Caco-2 (cell line): ENCODE measurements around the gene ACOXL. TPM values are rescaled to one million over a fixed set of nuclear protein-coding genes. Genes with fewer than 3 reads are reported as not detected.

Experiments
- BruUV-seq: library from RNA; stranded (reverse); fragments of 400-500 nt; replicated peaks from 2 replicates; lab custom pipeline; 2021; lab: Mats Ljungman, UMichigan
- CTCF ChIA-PET: fragments of 300-600 bp; sonication (Branson Sonifier 250); formaldehyde crosslinking; loops from one replicate; lab custom pipeline; 2022; ENCODE audit warnings: antibody characterized with exemption; lab: Charles Lee
- POLR2A ChIA-PET: fragments of 300-600 bp; sonication (Branson Sonifier 250); formaldehyde crosslinking; loops from one replicate; lab custom pipeline; 2022; ENCODE audit warnings: antibody characterized with exemption; lab: Charles Lee
- DNase-seq, 2 experiments: peaks; one replicate each; pipeline versions ENCODE4 v3.0.0 to v3.0.0-alpha.2; 2020 to 2022
- H3K27me3 ChIP-seq: replicated peaks from 2 replicates; pipeline ENCODE4 v1.6.0; 2011; ENCODE audit warnings: low read length; ENCODE audit not compliant: control insufficient read depth, insufficient read depth
- H3K36me3 ChIP-seq: 2 replicates; pipeline ENCODE4 v1.5.1; 2011; ENCODE audit warnings: low read length; ENCODE audit not compliant: control insufficient read depth, insufficient read depth
- H3K4me1 ChIP-seq: fragments of 250-450 bp; sonication (Bioruptor Pico); 2 replicates; pipeline ENCODE4 v1.5.1; 2020; ENCODE audit warnings: mild to moderate bottlenecking
- H3K4me3 ChIP-seq: 2 replicates; pipeline ENCODE4 v1.5.1; 2011; ENCODE audit warnings: low read depth, mild to moderate bottlenecking, control low read depth, low read length
- H3K9me3 ChIP-seq: fragments of 250-450 bp; sonication (Bioruptor Pico); 2 replicates; pipeline ENCODE4 v1.5.1; 2020; ENCODE audit warnings: mild to moderate bottlenecking, moderate library complexity
- H3K27ac Mint-ChIP-seq: one replicate; pipeline ENCODE4 v1.8.0; 2022; ENCODE audit warnings: mixed read lengths; ENCODE audit not compliant: unreplicated experiment
- H3K27me3 Mint-ChIP-seq: one replicate; pipeline ENCODE4 v1.8.0; 2022; ENCODE audit warnings: mixed read lengths; ENCODE audit not compliant: insufficient read depth, unreplicated experiment
- H3K36me3 Mint-ChIP-seq: one replicate; pipeline ENCODE4 v1.8.0; 2022; ENCODE audit warnings: mild to moderate bottlenecking, mixed read lengths; ENCODE audit not compliant: insufficient read depth, unreplicated experiment
- H3K4me1 Mint-ChIP-seq: one replicate; pipeline ENCODE4 v1.8.0; 2022; ENCODE audit warnings: low read depth, mixed read lengths; ENCODE audit not compliant: unreplicated experiment
- H3K4me3 Mint-ChIP-seq: one replicate; pipeline ENCODE4 v1.8.0; 2022; ENCODE audit warnings: mild to moderate bottlenecking, moderate library complexity, mixed read lengths; ENCODE audit not compliant: unreplicated experiment
- H3K9me3 Mint-ChIP-seq: one replicate; pipeline ENCODE4 v1.8.0; 2022; ENCODE audit warnings: mixed read lengths; ENCODE audit not compliant: unreplicated experiment
- CTCF ChIP-seq, 2 experiments: fragments of 200-600 bp in 1 of 2; IDR thresholded peaks; 1 replicate in 1 of 2; 2 replicates in 1 of 2; pipeline versions ENCODE4 v1.5.1 to v1.8.0; 2011 to 2022; ENCODE audit warnings: antibody characterized with exemption in 1 of 2, control low read depth in 1 of 2, inconsistent platforms in 1 of 2, low read depth in 1 of 2, low read length in 1 of 2, mild to moderate bottlenecking in 1 of 2, moderate library complexity in 1 of 2; ENCODE audit not compliant: insufficient read depth in 1 of 2, severe bottlenecking in 1 of 2, unreplicated experiment in 1 of 2
- intact Hi-C: fragments of 100-400 bp; cut with micrococcal nuclease; formaldehyde crosslinking; loops from one replicate; pipeline ENCODE4 v1.10.0; 2022; ENCODE audit not compliant: unreplicated experiment
- total RNA-seq: library from RNA; stranded (reverse); gene quantifications from 2 replicates; pipeline ENCODE4 v1.2.3, GENCODE V29; 2022

Gene ACOXL
- total RNA-seq, 1 experiment from 2014 or later, result 2.6 TPM

- Mint-ChIP-seq H3K27ac (no peak overlapping the region), H3K4me3 (no peak overlapping the region), H3K9me3 (peaks cover 10% of the 10 kb centered on the region), H3K4me1 (no peaks in the 10 kb centered on the region), H3K36me3 (no peaks in the 10 kb centered on the region), H3K27me3 (peaks cover 5% of the 10 kb centered on the region)
- no peak for TF ChIP-seq CTCF (IDR thresholded peaks at IDR 0.05; ENCODE audit: insufficient read depth in 1 of 2, low read depth in 1 of 2, low read length in 1 of 2, severe bottlenecking in 1 of 2, unreplicated experiment in 1 of 2)
- H3K36me3 ChIP-seq, result no peaks in the 10 kb centered on the region
- 0 out of 2 replicates have a peak, but pooled peaks cover 4% of the 10 kb centered on the region for H3K9me3 ChIP-seq
- no peaks in the 10 kb centered on the region for H3K27me3 ChIP-seq
- intact Hi-C loops, result no loop called here
- CTCF ChIA-PET, result no interaction called here
- no peaks in the 10 kb centered on the region for H3K4me1 ChIP-seq
- no TSS peak for BruUV-seq
- no peak for DNase-seq
- H3K4me3 ChIP-seq, result no peak overlapping the region
- POLR2A ChIA-PET, result no interaction called here
Measured at GRCh38 chr2:111058264-111058663, 325.9 kb downstream of the ACOXL start.

GRCh38 chr2:111061191-111061590, 328.8 kb downstream of the ACOXL start:
- H3K27me3 Mint-ChIP-seq, result peaks cover 5% of the 10 kb centered on the region
- H3K27me3 ChIP-seq, result no peaks in the 10 kb centered on the region
- POLR2A ChIA-PET, result no interaction called here
- 0 out of 2 replicates have a peak, but pooled peaks cover 4% of the 10 kb centered on the region for H3K9me3 ChIP-seq
- no peak overlapping the region for H3K27ac Mint-ChIP-seq
- H3K4me3 ChIP-seq, result no peak overlapping the region
- CTCF ChIA-PET, result no interaction called here
- intact Hi-C loops, result no loop called here
- no peaks in the 10 kb centered on the region for H3K4me1 Mint-ChIP-seq
- no peak for TF ChIP-seq CTCF (IDR thresholded peaks at IDR 0.05; ENCODE audit: insufficient read depth in 1 of 2, low read depth in 1 of 2, low read length in 1 of 2, severe bottlenecking in 1 of 2, unreplicated experiment in 1 of 2)
- no peak for DNase-seq
- no peaks in the 10 kb centered on the region for H3K4me1 ChIP-seq
- BruUV-seq, result no TSS peak
- H3K36me3 Mint-ChIP-seq, result no peaks in the 10 kb centered on the region
- H3K9me3 Mint-ChIP-seq, result peaks cover 10% of the 10 kb centered on the region
- no peaks in the 10 kb centered on the region for H3K36me3 ChIP-seq
- H3K4me3 Mint-ChIP-seq, result no peak overlapping the region

- H3K9me3 Mint-ChIP-seq, result peaks cover 10% of the 10 kb centered on the region
- H3K4me1 Mint-ChIP-seq, result no peaks in the 10 kb centered on the region
- POLR2A ChIA-PET, result no interaction called here
- BruUV-seq, result no TSS peak
- Histone ChIP-seq H3K27me3 (no peaks in the 10 kb centered on the region), H3K4me1 (no peaks in the 10 kb centered on the region), H3K4me3 (no peak overlapping the region), H3K36me3 (no peaks in the 10 kb centered on the region), H3K9me3 (0 out of 2 replicates have a peak, but pooled peaks cover 4% of the 10 kb centered on the region)
- DNase-seq, result no peak
- intact Hi-C loops, result no loop called here
- CTCF ChIA-PET, result interaction anchor here (0.7 kb wide), 1 partner anchor 10 kb away, joined by 3 read pairs; no protein-coding TSS in a partner anchor
- H3K36me3 Mint-ChIP-seq, result no peaks in the 10 kb centered on the region
- H3K4me3 Mint-ChIP-seq, result no peak overlapping the region
- H3K27me3 Mint-ChIP-seq, result peaks cover 5% of the 10 kb centered on the region
- no peak for TF ChIP-seq CTCF (IDR thresholded peaks at IDR 0.05; ENCODE audit: insufficient read depth in 1 of 2, low read depth in 1 of 2, low read length in 1 of 2, severe bottlenecking in 1 of 2, unreplicated experiment in 1 of 2)
- no peak overlapping the region for H3K27ac Mint-ChIP-seq
Measured at GRCh38 chr2:111062417-111062816, 330.0 kb downstream of the ACOXL start.
